ENCODE results near the gene NT5E. TPM values are rescaled to one million over a fixed set of nuclear protein-coding genes. Genes with fewer than 3 reads are reported as not detected.

The NT5E gene
- total and polyA plus RNA-seq, 2 of the 13 experiments (the other 11 are each of a cell fraction or from before 2014, with no cell fraction given) = 9.5 to 33.0 TPM

GRCh38 chr6:85406641-85407075 lies 43.2 kb upstream of the NT5E start:
- ATAC-seq (no peak), FAIRE-seq (no peak), DNase-seq (ENCODE audit: low spot score) (no peak)
- H3K36me3 ChIP-seq (replicated peaks in 1 of 2; ENCODE audit: control insufficient read depth in 1 of 2, insufficient read depth in 2 of 2, low read length in 2 of 2) = no peaks in the 10 kb centered on the region
- H2AFZ ChIP-seq (ENCODE audit: low read length) = peak overlapping the region; percentile 28
- in situ Hi-C loops (cut with HindIII; ENCODE audit: extremely low pct_ligation_motif_present, low pct_unique_long_range_greater_than_20kb) (loop anchor here (5.0 kb wide), 1 partner anchor 36 kb away; no protein-coding TSS in a partner anchor), intact Hi-C loops (cut with micrococcal nuclease; ENCODE audit: unreplicated experiment) (no loop called here)
- peak overlapping the region; percentile 82 for H3K9ac ChIP-seq (ENCODE audit: insufficient read depth, low read depth, low read length)
- ChIA-PET CTCF (ENCODE audit: low intra/inter-chr PET ratio, low total read pairs) (no interaction called here), POLR2A (no interaction called here)
- H3K4me3 ChIP-seq (replicated peaks in 1 of 3; ENCODE audit: insufficient read depth in 1 of 3, low read depth in 2 of 3, low read length in 3 of 3) = peak overlapping the region in 1 of 3 experiments; percentile 65; a peak in 1 of 6 replicates
- no peaks in the 10 kb centered on the region for H3K27me3 ChIP-seq (ENCODE audit: control insufficient read depth in 1 of 2, insufficient read depth in 2 of 2, low read length in 2 of 2)
- H4K20me1 ChIP-seq (ENCODE audit: insufficient read depth, low read length) = no peaks in the 10 kb centered on the region
- peak overlapping the region; percentile 98 for H3K27ac ChIP-seq (ENCODE audit: extremely low read length, insufficient read depth, low read length)
- H3K9me3 ChIP-seq (ENCODE audit: low read length) = no peaks in the 10 kb centered on the region
- H3K4me1 ChIP-seq (ENCODE audit: insufficient read depth, low read length) = peaks cover 85% of the 10 kb centered on the region
- no TSS peak for BruUV-seq (replicated peaks)
- WGBS (ENCODE audit: low lambda C conversion rate) = 79% methylated on average over 5 of the region's 5 CpGs
- H3K4me2 ChIP-seq (ENCODE audit: low read depth, low read length) = peak overlapping the region; percentile 94
- no peaks in the 10 kb centered on the region for H3K79me2 ChIP-seq (ENCODE audit: insufficient read depth, low read length)
- TF ChIP-seq CREB1 (IDR thresholded peaks at IDR 0.05) (peak; percentile 83), CREB1 (CRISPR knock-in tag; IDR thresholded peaks at IDR 0.05) (no peak), ZNF446 (CRISPR knock-in tag; IDR thresholded peaks at IDR 0.05) (no peak), REXO4 (CRISPR knock-in tag; IDR thresholded peaks at IDR 0.05; ENCODE audit: borderline replicate concordance) (0 out of 2 replicates have a peak, but pooled peaks have one; percentile 21), NCOA1 (CRISPR knock-in tag; IDR thresholded peaks at IDR 0.05) (no peak), SP140L (CRISPR knock-in tag; IDR thresholded peaks at IDR 0.05; ENCODE audit: borderline replicate concordance) (no peak), TCF7L2 (IDR thresholded peaks at IDR 0.05; ENCODE audit: low read depth, low read length) (no peak), ZNF614 (CRISPR knock-in tag; IDR thresholded peaks at IDR 0.05; ENCODE audit: borderline replicate concordance) (no peak), ZNF496 (CRISPR knock-in tag; IDR thresholded peaks at IDR 0.05; ENCODE audit: insufficient replicate concordance) (no peak), POGK (CRISPR knock-in tag; conservative IDR thresholded peaks at IDR 0.05) (0 out of 2 replicates have a peak, but pooled peaks have one; percentile 4), ZNF383 (CRISPR knock-in tag; IDR thresholded peaks at IDR 0.05; ENCODE audit: borderline replicate concordance) (no peak), MXD4 (CRISPR knock-in tag; IDR thresholded peaks at IDR 0.05) (0 out of 2 replicates have a peak, but pooled peaks have one; percentile 0), DPF2 (CRISPR knock-in tag; IDR thresholded peaks at IDR 0.05; ENCODE audit: borderline replicate concordance, low read depth) (no peak), NR2F2 (IDR thresholded peaks at IDR 0.05; ENCODE audit: borderline replicate concordance, low read depth) (no peak), BATF2 (CRISPR knock-in tag; IDR thresholded peaks at IDR 0.05) (no peak), PRDM10 (CRISPR knock-in tag; IDR thresholded peaks at IDR 0.05; ENCODE audit: low read depth) (no peak)

Data from HepG2 (cell line).